Endothelial cell of umbilical vein (primary cell): ENCODE measurements around the gene BZW2. TPM values are rescaled to one million over a fixed set of nuclear protein-coding genes. Genes with fewer than 3 reads are reported as not detected.

ENCODE experiments used
- BruUV-seq: library from RNA; stranded (reverse); fragments of 400-500 nt; replicated peaks from 2 replicates; lab custom pipeline; 2021; lab: Mats Ljungman, UMichigan
- CTCF ChIA-PET: fragments of 300-600, 350-600 bp; sonication (Branson Sonifier 250); formaldehyde crosslinking; loops from one replicate; lab custom pipeline; 2021; ENCODE audit warnings: antibody characterized with exemption, inconsistent platforms; lab: Charles Lee
- POLR2A ChIA-PET: fragments of 300-600, 350-600 bp; sonication (Branson Sonifier 250); formaldehyde crosslinking; loops from one replicate; lab custom pipeline; 2021; ENCODE audit warnings: antibody characterized with exemption, inconsistent platforms; lab: Charles Lee
- DNase-seq: peaks from one replicate; pipeline ENCODE4 v3.0.0-alpha.2; 2011; ENCODE audit warnings: low read depth, low spot score
- FAIRE-seq: peaks from 2 replicates; lab custom pipeline; 2011; peaks lifted over from hg19 to GRCh38; lab: Jason Lieb, UNC
- H2AFZ ChIP-seq: 2 replicates; pipeline ENCODE4 v1.6.0; 2012; ENCODE audit warnings: low read depth, low read length, control low read depth, inconsistent platforms
- H3K27ac ChIP-seq: 2 replicates; pipeline ENCODE4 v1.5.1; 2011; ENCODE audit warnings: low read depth, mild to moderate bottlenecking, control low read depth, low read length, moderate library complexity; ENCODE audit not compliant: insufficient read depth
- H3K27me3 ChIP-seq, 2 experiments: 2 replicates each; pipeline versions ENCODE4 v1.6.0 to v1.6.1; 2011; ENCODE audit warnings: low read length in 2 of 2, mixed read lengths in 1 of 2; ENCODE audit not compliant: control insufficient read depth in 2 of 2, insufficient read depth in 2 of 2
- H3K36me3 ChIP-seq, 2 experiments: 2 replicates in 1 of 2; 3 replicates in 1 of 2; pipeline ENCODE4 v1.5.1; 2011; ENCODE audit warnings: low read length in 2 of 2, mild to moderate bottlenecking in 1 of 2, moderate library complexity in 1 of 2; ENCODE audit not compliant: control insufficient read depth in 2 of 2, insufficient read depth in 2 of 2; ENCODE audit errors: extremely low read depth in 1 of 2
- H3K4me1 ChIP-seq: 3 replicates; pipeline ENCODE4 v1.5.1; 2011; ENCODE audit warnings: mild to moderate bottlenecking, low read length; ENCODE audit not compliant: control insufficient read depth, insufficient read depth; ENCODE audit errors: extremely low read depth
- H3K4me2 ChIP-seq: 2 replicates; pipeline ENCODE4 v1.6.1; 2011; ENCODE audit warnings: low read length, control low read depth, mixed read lengths; ENCODE audit not compliant: insufficient read depth
- H3K4me3 ChIP-seq, 3 experiments: fragments of 200-600 bp in 1 of 3; sonication (generic), shearing (Covaris generic) in 1 of 3; replicated peaks in 1 of 3; 2 replicates each; pipeline ENCODE4 v1.5.1; 2011 to 2016; ENCODE audit warnings: control low read depth in 3 of 3, low read length in 3 of 3, mild to moderate bottlenecking in 2 of 3, inconsistent platforms in 1 of 3, low read depth in 1 of 3, moderate library complexity in 1 of 3; ENCODE audit not compliant: insufficient read depth in 1 of 3
- H3K79me2 ChIP-seq: 2 replicates; pipeline ENCODE4 v1.6.0; 2012; ENCODE audit warnings: low read length, inconsistent platforms; ENCODE audit not compliant: control insufficient read depth, insufficient read depth
- H3K9ac ChIP-seq: replicated peaks from 2 replicates; pipeline ENCODE3; 2011; ENCODE audit warnings: low read length, control low read depth; ENCODE audit not compliant: insufficient read depth; ENCODE audit errors: extremely low read depth
- H3K9me1 ChIP-seq: replicated peaks from 3 replicates; pipeline ENCODE4 v1.6.0; 2011; ENCODE audit warnings: mild to moderate bottlenecking, low read length; ENCODE audit not compliant: control insufficient read depth, insufficient read depth; ENCODE audit errors: extremely low read depth
- H3K9me3 ChIP-seq: replicated peaks from 2 replicates; pipeline ENCODE4 v1.5.1; 2012; ENCODE audit warnings: low read length, inconsistent platforms; ENCODE audit not compliant: control insufficient read depth, insufficient read depth
- H4K20me1 ChIP-seq: replicated peaks from 2 replicates; pipeline ENCODE3; 2011; ENCODE audit warnings: mild to moderate bottlenecking, low read length; ENCODE audit not compliant: control insufficient read depth, insufficient read depth; ENCODE audit errors: extremely low read depth
- CTCF ChIP-seq, 2 donors: IDR thresholded peaks; 1 replicate in 1 of 2; 2 replicates in 1 of 2; pipeline ENCODE4 v1.5.1; 2011; ENCODE audit warnings: low read length in 2 of 2, mild to moderate bottlenecking in 2 of 2, moderate library complexity in 2 of 2, control low read depth in 1 of 2, inconsistent platforms in 1 of 2, low read depth in 1 of 2; ENCODE audit not compliant: insufficient read depth in 1 of 2; ENCODE audit errors: extremely low read depth in 1 of 2
- EZH2 ChIP-seq: IDR thresholded peaks from 2 replicates; pipeline ENCODE4 v1.6.1; 2012; ENCODE audit warnings: borderline replicate concordance, low read depth, mild to moderate bottlenecking, moderate library complexity, low read length, inconsistent platforms; ENCODE audit not compliant: severe bottlenecking
- FOS ChIP-seq: IDR thresholded peaks from 2 replicates; pipeline ENCODE4 v1.6.1; 2011; ENCODE audit warnings: mild to moderate bottlenecking, low read length, moderate library complexity, borderline replicate concordance; ENCODE audit not compliant: insufficient read depth
- GATA2 ChIP-seq: IDR thresholded peaks from 2 replicates; pipeline ENCODE4 v1.7.0; 2011; ENCODE audit warnings: low read depth, mild to moderate bottlenecking, moderate library complexity, mixed read lengths, low read length; ENCODE audit not compliant: insufficient read length, insufficient read depth
- JUN ChIP-seq: IDR thresholded peaks from 2 replicates; pipeline ENCODE4 v1.6.1; 2011; ENCODE audit warnings: borderline replicate concordance, low read depth; ENCODE audit not compliant: insufficient read length, insufficient read depth
- MAX ChIP-seq: IDR thresholded peaks from 2 replicates; pipeline ENCODE4 v1.6.1; 2011; ENCODE audit not compliant: insufficient read depth, insufficient read length
- MYC ChIP-seq: IDR thresholded peaks from one replicate; pipeline ENCODE4 v1.6.1; 2011; ENCODE audit warnings: mild to moderate bottlenecking, low read depth, low read length
- POLR2A ChIP-seq: IDR thresholded peaks from 2 replicates; pipeline ENCODE4 v1.6.1; 2012; ENCODE audit warnings: low read depth, mild to moderate bottlenecking, control low read depth, low read length
- POLR2AphosphoS5 ChIP-seq: IDR thresholded peaks from 2 replicates; pipeline ENCODE4 v1.6.1; 2012; ENCODE audit warnings: low read depth, mild to moderate bottlenecking, control low read depth, low read length, moderate library complexity; ENCODE audit not compliant: insufficient read depth
- dilution Hi-C: fragments of 300-500 bp; cut with MboI; formaldehyde crosslinking; loops from one replicate; pipeline ENCODE4 v1.15.0; 2019; ENCODE audit warnings: low sequenced_read_pairs; ENCODE audit not compliant: extremely low pct_ligation_motif_present
- intact Hi-C: fragments of 100-400 bp; cut with micrococcal nuclease; formaldehyde crosslinking; loops from one replicate; pipeline ENCODE4 v1.10.0; 2022
- polyA plus RNA-seq, 4 experiments: library from polyadenylated mRNA; depleted of rRNA in 3 of 4; stranded (reverse) in 3 of 4; unstranded in 1 of 4; fragments of >200 nt; gene quantifications; 2 replicates each; pipeline versions ENCODE4 v1.2.1 to v1.2.3, GENCODE V29; 2011 to 2012; ENCODE audit warnings: missing spikeins in 1 of 4
- total RNA-seq: library from RNA; stranded (reverse); gene quantifications from 2 replicates; pipeline ENCODE4 v1.2.3, GENCODE V29; 2021

The BZW2 gene
- total and polyA plus RNA-seq, 2 donors (not counting 3 experiments of a cell fraction or from before 2014, with no cell fraction given): 39.7 to 106 TPM

- H3K9me1 ChIP-seq: no peaks in the 10 kb centered on the region
- no peaks in the 10 kb centered on the region for H3K79me2 ChIP-seq
- dilution Hi-C loops: no loop called here
- no peak overlapping the region for H3K4me3 ChIP-seq
- H2AFZ ChIP-seq: no peak overlapping the region
- ChIA-PET POLR2A (no interaction called here), CTCF (no interaction called here)
- H3K27ac ChIP-seq: no peak overlapping the region
- no peaks in the 10 kb centered on the region for H3K4me1 ChIP-seq
- FAIRE-seq: no peak
- intact Hi-C loops: no loop called here
- no peaks in the 10 kb centered on the region for H3K27me3 ChIP-seq
- no peak overlapping the region for H3K9ac ChIP-seq
- TF ChIP-seq POLR2A: no peak
- TF ChIP-seq GATA2: no peak
- no peak for TF ChIP-seq FOS
- no peak for TF ChIP-seq CTCF (IDR thresholded peaks at IDR 0.05; ENCODE audit: extremely low read depth in 1 of 2, insufficient read depth in 1 of 2, low read depth in 1 of 2, low read length in 2 of 2)
- TF ChIP-seq MYC: no peak
- no peak for TF ChIP-seq POLR2AphosphoS5
- no peak for TF ChIP-seq JUN
- no peak for TF ChIP-seq MAX
- TF ChIP-seq EZH2: no peak
- no peaks in the 10 kb centered on the region for H4K20me1 ChIP-seq
- no peak for DNase-seq
- no TSS peak for BruUV-seq
- H3K36me3 ChIP-seq: no peaks in the 10 kb centered on the region
- no peak overlapping the region for H3K4me2 ChIP-seq
- no peaks in the 10 kb centered on the region for H3K9me3 ChIP-seq
Observed at GRCh38 chr7:16638282-16639280, 7.4 kb upstream of the BZW2 start.
